GM12891 (cell line): ENCODE results near the gene CNTN5.

Source experiments
- DNase-seq: peaks from one replicate; pipeline ENCODE4 v3.0.0; 2011; ENCODE audit warnings: low spot score; ENCODE audit not compliant: insufficient read length
- FAIRE-seq: peaks from 2 replicates; lab custom pipeline; 2011; peaks lifted over from hg19 to GRCh38; lab: Jason Lieb, UNC
- PAX5 ChIP-seq: IDR thresholded peaks from 2 replicates; pipeline ENCODE4 v1.6.1; 2011; ENCODE audit warnings: low read length, moderate library complexity, mild to moderate bottlenecking; ENCODE audit not compliant: insufficient read depth, severe bottlenecking
- POLR2A ChIP-seq: IDR thresholded peaks from 2 replicates; pipeline ENCODE4 v1.6.1; 2011; ENCODE audit warnings: low read depth, low read length, control low read depth
- POLR2AphosphoS5 ChIP-seq: IDR thresholded peaks from 2 replicates; pipeline ENCODE4 v1.6.1; 2011; ENCODE audit warnings: low read depth, low read length, control low read depth
- POU2F2 ChIP-seq: IDR thresholded peaks from 2 replicates; pipeline ENCODE4 v1.6.1; 2011; ENCODE audit warnings: low read depth, mild to moderate bottlenecking, control low read depth, low read length, moderate library complexity
- SPI1 ChIP-seq: IDR thresholded peaks from 2 replicates; pipeline ENCODE4 v1.6.1; 2011; ENCODE audit warnings: low read depth, low read length, control low read depth
- TAF1 ChIP-seq: IDR thresholded peaks from 2 replicates; pipeline ENCODE4 v1.6.1; 2011; ENCODE audit warnings: low read depth, low read length, control low read depth

Gene CNTN5

DNA sequence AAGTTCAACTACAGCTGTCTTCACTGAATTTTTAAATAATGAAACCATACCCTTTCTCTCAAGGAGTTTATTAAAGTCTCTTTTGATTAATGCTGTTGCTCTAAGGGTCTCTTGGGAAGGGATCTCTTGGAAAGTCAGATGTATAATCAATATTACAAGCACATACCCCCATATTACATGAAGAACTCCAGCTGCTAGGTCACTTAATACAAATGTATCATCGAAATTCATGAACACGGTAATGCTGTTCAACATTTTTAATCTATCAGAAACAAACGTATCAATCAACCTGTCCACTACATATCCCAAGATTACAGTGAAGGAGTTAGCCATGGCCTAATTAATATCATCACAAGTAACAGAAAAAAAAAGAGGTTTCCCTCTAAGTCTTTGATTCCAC is 1283.1 kb downstream of the CNTN5 start:
- no peak for FAIRE-seq
- DNase-seq = no peak
- TF ChIP-seq POLR2A (no peak), POU2F2 (no peak), SPI1 (no peak), POLR2AphosphoS5 (no peak), TAF1 (no peak), PAX5 (no peak)

DNA sequence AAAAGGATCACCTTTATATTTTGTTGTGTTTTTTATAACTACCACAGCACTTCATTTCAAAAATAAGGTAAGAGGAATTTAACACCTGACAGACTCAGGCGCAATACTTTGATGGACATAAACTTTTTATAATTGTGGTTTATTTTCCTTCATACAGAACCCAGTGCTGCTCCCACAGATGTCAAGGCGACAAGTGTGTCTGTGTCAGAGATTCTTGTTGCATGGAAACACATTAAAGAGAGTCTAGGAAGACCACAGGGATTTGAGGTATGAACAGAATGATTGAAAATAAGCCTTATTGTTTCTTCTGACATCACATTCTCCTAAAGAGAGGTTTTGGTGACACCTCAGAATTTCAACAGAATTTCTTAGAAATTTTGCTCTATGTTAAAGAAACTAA is 1287.5 kb downstream of the CNTN5 start:
- DNase-seq (no peak), FAIRE-seq (no peak)
- no peak for TF ChIP-seq PAX5
- TF ChIP-seq POLR2A = no peak
- no peak for TF ChIP-seq TAF1
- no peak for TF ChIP-seq SPI1
- TF ChIP-seq POU2F2 = no peak
- no peak for TF ChIP-seq POLR2AphosphoS5

DNA sequence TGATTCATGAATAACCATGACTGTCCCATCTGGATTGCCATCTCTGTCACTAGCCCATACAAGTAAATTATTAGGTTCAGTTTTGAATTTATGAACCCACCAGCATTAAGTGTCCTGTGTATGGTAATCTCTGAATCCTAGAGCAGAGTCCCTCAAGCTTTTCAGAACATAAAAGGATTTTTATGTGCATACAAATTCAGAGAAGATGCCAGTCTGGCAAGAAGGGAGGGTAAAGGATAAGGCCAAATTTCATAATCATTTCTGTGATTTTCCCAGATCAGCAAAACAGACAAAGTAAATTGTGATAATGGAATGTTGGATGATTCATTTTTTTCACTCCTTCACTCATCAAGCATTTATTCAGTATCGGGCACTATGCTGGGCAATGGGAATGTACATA is 1295.2 kb downstream of the CNTN5 start:
- FAIRE-seq = no peak
- DNase-seq = no peak
- no peak for TF ChIP-seq TAF1
- no peak for TF ChIP-seq POLR2A
- TF ChIP-seq POLR2AphosphoS5 = no peak
- no peak for TF ChIP-seq PAX5
- no peak for TF ChIP-seq POU2F2
- no peak for TF ChIP-seq SPI1

DNA sequence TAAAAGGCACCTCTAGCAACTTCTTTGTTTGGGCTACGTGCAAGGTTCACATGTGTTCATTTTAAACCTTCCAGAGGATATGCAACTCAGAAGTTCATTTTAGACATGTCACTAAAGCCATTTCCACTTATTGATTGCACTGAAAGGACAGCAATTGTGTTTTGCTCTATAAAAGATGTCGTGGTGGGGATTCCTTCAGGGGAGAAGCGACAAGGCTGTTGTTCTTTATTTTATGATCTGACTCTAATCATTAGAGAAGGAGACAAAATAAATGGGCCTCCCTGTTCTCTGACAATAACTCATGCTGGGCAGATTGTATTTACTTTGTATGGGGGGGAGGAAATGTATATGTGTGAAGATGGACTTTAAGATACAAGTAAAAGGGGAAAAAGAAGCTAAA is 1296.2 kb downstream of the CNTN5 start:
- DNase-seq (no peak), FAIRE-seq (no peak)
- TF ChIP-seq TAF1 (no peak), POLR2AphosphoS5 (no peak), PAX5 (no peak), POLR2A (no peak), SPI1 (no peak), POU2F2 (no peak)

- FAIRE-seq (no peak), DNase-seq (no peak)
- TF ChIP-seq TAF1 (no peak), POLR2AphosphoS5 (no peak), POLR2A (no peak)
These were observed 1298.9 kb downstream of the CNTN5 start for GRCh38 chr11:100319691-100320090.

DNA sequence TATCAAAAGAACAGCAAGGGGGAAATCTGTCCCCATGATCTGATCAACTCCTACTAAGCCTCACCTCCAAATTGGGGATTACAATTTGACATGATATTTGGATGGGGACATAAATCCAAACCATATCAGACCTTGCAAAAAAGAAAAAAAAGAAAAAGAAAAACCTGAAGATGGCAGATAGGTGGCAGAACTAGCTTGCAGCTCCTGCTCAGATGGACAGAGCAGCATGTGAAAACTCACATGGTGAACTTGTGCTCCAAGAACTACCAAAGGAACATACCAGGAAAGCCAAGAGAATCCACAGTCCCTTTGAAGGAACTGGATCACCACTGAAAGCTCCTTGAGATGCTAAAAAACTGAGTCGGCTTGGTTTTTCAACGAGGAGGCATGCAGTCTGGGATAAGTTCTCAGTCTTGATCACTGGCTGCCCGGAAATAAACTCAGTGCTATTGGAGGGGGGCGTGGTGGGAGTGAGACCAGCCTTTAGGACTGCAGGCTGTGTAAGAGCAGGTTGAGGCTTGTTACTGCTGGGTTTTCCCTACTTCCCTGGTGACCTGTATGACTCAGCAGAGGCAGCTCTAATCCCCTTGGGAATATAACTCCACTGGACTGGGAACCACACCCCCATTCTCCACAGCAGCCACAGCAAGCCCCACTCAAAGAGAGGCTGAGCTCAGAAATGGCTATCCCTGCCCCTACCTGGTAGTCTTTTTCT is 1308.0 kb downstream of the CNTN5 start:
- FAIRE-seq = no peak
- DNase-seq = no peak
- no peak for TF ChIP-seq TAF1

DNA sequence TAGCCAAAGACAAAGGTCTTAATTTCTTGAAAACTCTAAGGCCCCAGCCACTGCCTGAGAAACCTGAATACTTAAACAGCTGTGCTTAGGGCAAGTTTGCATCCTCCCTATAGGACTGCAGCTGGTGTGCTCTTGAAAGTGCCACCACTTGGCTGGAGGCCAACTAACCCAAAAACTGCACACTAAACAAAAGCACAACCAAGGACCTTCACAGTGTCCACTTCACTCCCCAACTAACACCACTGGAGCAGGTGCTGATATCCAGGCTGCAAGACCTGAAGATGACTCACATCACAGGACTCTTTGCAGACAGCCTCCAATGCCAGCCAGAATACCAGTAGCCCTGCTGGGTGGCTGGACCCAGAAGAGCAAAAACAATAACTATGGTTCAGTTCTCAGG is 1308.6 kb downstream of the CNTN5 start:
- no peak for FAIRE-seq
- DNase-seq = no peak
- TF ChIP-seq PAX5 (no peak), POLR2A (no peak), SPI1 (no peak), TAF1 (no peak), POLR2AphosphoS5 (no peak), POU2F2 (no peak)

- FAIRE-seq = no peak
- TF ChIP-seq POLR2A (no peak), POLR2AphosphoS5 (no peak), TAF1 (no peak), SPI1 (no peak), POU2F2 (no peak), PAX5 (no peak)
- DNase-seq = no peak
These were observed 1316.1 kb downstream of the CNTN5 start for GRCh38 chr11:100336873-100337272.

DNA sequence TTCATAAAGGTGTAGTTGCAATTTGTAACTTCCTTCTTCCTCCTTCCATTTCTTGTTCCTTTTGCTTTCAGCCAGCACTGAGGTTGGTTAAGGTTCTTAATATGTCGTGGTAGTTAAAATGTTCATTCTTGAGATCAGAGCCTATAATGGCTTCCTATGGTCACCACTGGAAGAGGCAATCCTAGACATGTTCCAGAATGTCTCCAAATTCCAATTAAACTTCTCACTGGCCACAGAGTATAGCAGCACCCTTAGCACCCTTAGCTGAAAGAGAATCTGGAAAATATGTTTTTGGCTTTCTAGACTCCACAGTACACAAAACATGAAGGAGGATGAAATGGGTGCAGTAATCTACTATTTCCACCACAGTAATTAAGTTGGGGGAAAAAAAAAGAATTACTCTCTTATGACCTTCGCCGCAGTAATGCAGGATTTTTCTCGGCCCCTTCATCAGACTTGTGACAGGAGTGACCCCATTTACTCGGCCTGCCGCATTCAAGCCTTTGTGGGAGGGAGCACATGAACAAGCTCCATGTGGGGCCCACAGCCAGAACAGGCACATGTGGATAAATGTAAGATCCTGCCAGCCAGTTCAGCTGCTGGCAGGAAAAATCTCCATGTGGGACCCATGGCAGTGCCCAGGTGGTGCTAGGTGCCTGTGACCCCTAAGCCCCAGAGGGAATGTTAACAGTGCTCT is 1317.5 kb downstream of the CNTN5 start:
- no peak for FAIRE-seq

More for the DNA sequence above, 1317.5 kb downstream of the CNTN5 start:
- DNase-seq = no peak
- TF ChIP-seq SPI1 (no peak), PAX5 (no peak), TAF1 (no peak), POLR2A (no peak), POU2F2 (no peak), POLR2AphosphoS5 (no peak)
